Ascending aorta (tissue), 2 donors: Measurements from ENCODE around the gene FBXO5. TPM values are rescaled to one million over a fixed set of nuclear protein-coding genes. Genes with fewer than 3 reads are reported as not detected.
"Not testable (repeated sequence)": the region's sequence is repeated elsewhere in the genome, so short reads cannot be mapped to it uniquely, and the experiment has no call there.

Experiments
- DNase-seq, 2 donors: peaks; one replicate each; pipeline ENCODE4 v3.0.0-alpha.2; 2019; ENCODE audit warnings: low spot score in 2 of 2
- H3K27ac ChIP-seq, 2 donors: fragments of 200-600 bp; sonication (generic); one replicate each; pipeline ENCODE4 v1.5.1; 2016 to 2017; ENCODE audit warnings: mild to moderate bottlenecking in 1 of 2
- H3K27me3 ChIP-seq: fragments of 200-600 bp; sonication (generic); one replicate; pipeline ENCODE4 v1.5.1; 2017
- H3K36me3 ChIP-seq, 2 donors: fragments of 200-600 bp; sonication (generic); one replicate each; pipeline ENCODE4 v1.5.1; 2016
- H3K4me1 ChIP-seq, 2 donors: fragments of 200-600 bp; sonication (generic); one replicate each; pipeline ENCODE4 v1.5.1; 2016 to 2017; ENCODE audit warnings: mild to moderate bottlenecking in 1 of 2
- H3K4me3 ChIP-seq, 2 donors: fragments of 200-600 bp; sonication (generic); one replicate each; pipeline ENCODE4 v1.5.1; 2016 to 2017; ENCODE audit warnings: mild to moderate bottlenecking in 1 of 2
- H3K9me3 ChIP-seq, 2 donors: fragments of 200-600 bp; sonication (generic); one replicate each; pipeline ENCODE4 v1.5.1; 2016
- CTCF ChIP-seq, 3 experiments: fragments of 200-600 bp in 2 of 3; fragments of 450-650 bp in 1 of 3; sonication (generic) in 2 of 3; IDR thresholded peaks; one replicate each; pipeline ENCODE4 v1.5.1; 2016 to 2019; ENCODE audit warnings: antibody characterized with exemption in 3 of 3, mild to moderate bottlenecking in 1 of 3, moderate library complexity in 1 of 3
- intact Hi-C: fragments of 100-400 bp; cut with DNase I; formaldehyde crosslinking; loops from one replicate; pipeline ENCODE4 v1.15.1; 2023
- total RNA-seq: library from RNA; depleted of rRNA; stranded (reverse); fragments of >200 nt; gene quantifications from one replicate; pipeline ENCODE4 v1.1.0, GENCODE V29; 2016

Gene FBXO5
- total RNA-seq, 1 donor from 2014 or later: not detected

GRCh38 chr6:153002613-153003365 lies 19.9 kb upstream of the FBXO5 start, which contains the start of gene MTRF1L:
Gene MTRF1L, minus strand, starts transcription at chr6:153002709. Its CDS starts 24 bp downstream, at chr6:153002685.
- peak; percentile 73 to 96 for DNase-seq
- H3K27me3 ChIP-seq: no peaks in the 10 kb centered on the region
- H3K9me3 ChIP-seq: no peaks in the 10 kb centered on the region
- H3K4me1 ChIP-seq: peaks cover 3 to 18% of the 10 kb centered on the region in 2 donors
- H3K36me3 ChIP-seq: peaks cover 0 to 3% of the 10 kb centered on the region in 2 donors
- peak within 1 kb of the TSS; percentile 82 to 85 for H3K27ac ChIP-seq
- TF ChIP-seq CTCF (IDR thresholded peaks at IDR 0.05): no peak
- H3K4me3 ChIP-seq: peak within 1 kb of the TSS; percentile 70 to 85
- intact Hi-C loops: loop anchor here (2.0 kb wide), 1 partner anchor 20 kb away; the partner anchor contains the start of gene FBXO5

- Histone ChIP-seq H3K4me1 (peaks cover 3 to 21% of the 10 kb centered on the region in 2 donors), H3K36me3 (peaks cover 0 to 11% of the 10 kb centered on the region in 2 donors), H3K27ac (peak overlapping the region; percentile 82 to 85), H3K9me3 (no peaks in the 10 kb centered on the region), H3K4me3 (peak overlapping the region; percentile 70 to 85), H3K27me3 (no peaks in the 10 kb centered on the region)
- no peak for DNase-seq
- no peak for TF ChIP-seq CTCF (IDR thresholded peaks at IDR 0.05)
- intact Hi-C loops: loop anchor here (2.0 kb wide), 1 partner anchor 19 kb away; the partner anchor contains the start of gene FBXO5
Measured at GRCh38 chr6:153001767-153002612, 19.1 kb upstream of the FBXO5 start.

GRCh38 chr6:153000790-153001189 lies 17.9 kb upstream of the FBXO5 start:
- intact Hi-C loops, H3K9me3 ChIP-seq, DNase-seq, H3K27me3 ChIP-seq: not testable (repeated sequence)
- Histone ChIP-seq H3K36me3 (peaks cover 5 to 15% of the 10 kb centered on the region in 2 donors), H3K27ac (peak overlapping the region; percentile 82 to 85), H3K4me1 (peaks cover 3 to 21% of the 10 kb centered on the region in 2 donors), H3K4me3 (peak overlapping the region; percentile 70 to 85)

GRCh38 chr6:153000243-153000642 lies 17.4 kb upstream of the FBXO5 start:
- no peak for DNase-seq
- Histone ChIP-seq H3K4me1 (peaks cover 3 to 21% of the 10 kb centered on the region in 2 donors), H3K4me3 (peak overlapping the region in 1 of 2 donors; percentile 18), H3K27ac (peak overlapping the region in 1 of 2 donors; percentile 85), H3K36me3 (peaks cover 5 to 15% of the 10 kb centered on the region in 2 donors), H3K9me3 (no peaks in the 10 kb centered on the region), H3K27me3 (no peaks in the 10 kb centered on the region)
- no peak for TF ChIP-seq CTCF (IDR thresholded peaks at IDR 0.05)
- intact Hi-C loops: no loop called here

GRCh38 chr6:152999538-152999937 lies 16.7 kb upstream of the FBXO5 start:
- H3K27ac ChIP-seq: peak overlapping the region in 1 of 2 donors; percentile 24
- H3K4me3 ChIP-seq: peak overlapping the region in 1 of 2 donors; percentile 17
- H3K4me1 ChIP-seq: peaks cover 3 to 21% of the 10 kb centered on the region in 2 donors
- peaks cover 5 to 19% of the 10 kb centered on the region in 2 donors for H3K36me3 ChIP-seq
- intact Hi-C loops, H3K9me3 ChIP-seq, H3K27me3 ChIP-seq, DNase-seq: not testable (repeated sequence)

- Histone ChIP-seq H3K27ac (no peak overlapping the region), H3K36me3 (peaks cover 28 to 61% of the 10 kb centered on the region in 2 donors), H3K9me3 (no peaks in the 10 kb centered on the region), H3K4me3 (no peak overlapping the region), H3K4me1 (peaks cover 0 to 3% of the 10 kb centered on the region in 2 donors), H3K27me3 (no peaks in the 10 kb centered on the region)
- TF ChIP-seq CTCF (IDR thresholded peaks at IDR 0.05): no peak
- DNase-seq: no peak
- intact Hi-C loops: no loop called here
Measured at GRCh38 chr6:152993847-152994246, 11.0 kb upstream of the FBXO5 start.
